IMR-90 (cell line): ENCODE results near the gene SIGLEC14. TPM values are rescaled to one million over a fixed set of nuclear protein-coding genes. Genes with fewer than 3 reads are reported as not detected.

Source experiments
- ATAC-seq: fragments of 200-7000 bp; cut with Tn5 transposase; 2 replicates; pipeline ENCODE4 v1.9.1; 2020; ENCODE audit warnings: low read depth, mild to moderate bottlenecking, moderate library complexity
- BruUV-seq: library from RNA; stranded (reverse); fragments of 400-500 nt; replicated peaks from 2 replicates; lab custom pipeline; 2021; lab: Mats Ljungman, UMichigan
- CTCF ChIA-PET: fragments of 300-600 bp; formaldehyde crosslinking; extraction: SDS; loops from one replicate; lab custom pipeline; 2021; ENCODE audit warnings: antibody characterized with exemption; lab: Yijun Ruan, JAX
- POLR2A ChIA-PET: fragments of 300-600 bp; sonication (Branson Sonifier 250); formaldehyde crosslinking; loops from one replicate; lab custom pipeline; 2022; ENCODE audit warnings: antibody characterized with exemption; ENCODE audit not compliant: unreplicated experiment; lab: Charles Lee
- DNase-seq: peaks from one replicate; pipeline ENCODE4 v3.0.0; 2013
- H2AFZ ChIP-seq: replicated peaks from 2 replicates; pipeline ENCODE3; 2013; ENCODE audit warnings: low read length, mild to moderate bottlenecking; ENCODE audit not compliant: poor library complexity
- H2AK5ac ChIP-seq: 2 replicates; pipeline ENCODE4 v1.6.1; 2013; ENCODE audit warnings: low read depth, low read length, inconsistent platforms
- H2AK9ac ChIP-seq: replicated peaks from 2 replicates; pipeline ENCODE3; 2013; ENCODE audit warnings: mild to moderate bottlenecking, low read depth, low read length, moderate library complexity; ENCODE audit not compliant: poor library complexity
- H2BK120ac ChIP-seq: 2 replicates; pipeline ENCODE4 v1.6.1; 2013; ENCODE audit warnings: low read depth, low read length, inconsistent platforms
- H2BK15ac ChIP-seq: 3 replicates; pipeline ENCODE4 v1.6.1; 2013; ENCODE audit warnings: low read depth, low read length, inconsistent platforms
- H2BK20ac ChIP-seq: 2 replicates; pipeline ENCODE4 v1.6.1; 2013; ENCODE audit warnings: low read depth, mild to moderate bottlenecking, inconsistent platforms, low read length, moderate library complexity
- H2BK5ac ChIP-seq: 2 replicates; pipeline ENCODE4 v1.6.1; 2013; ENCODE audit warnings: mild to moderate bottlenecking, low read depth, low read length, inconsistent platforms; ENCODE audit not compliant: poor library complexity, severe bottlenecking
- H3K14ac ChIP-seq: replicated peaks from 2 replicates; pipeline ENCODE4 v1.6.1; 2013; ENCODE audit warnings: low read depth, low read length, inconsistent platforms
- H3K18ac ChIP-seq: 2 replicates; pipeline ENCODE4 v1.6.1; 2013; ENCODE audit warnings: low read depth, low read length, control low read depth
- H3K23ac ChIP-seq: 2 replicates; pipeline ENCODE4 v1.6.1; 2013; ENCODE audit warnings: low read depth, low read length, inconsistent platforms
- H3K27ac ChIP-seq: 2 replicates; pipeline ENCODE4 v1.5.1; 2013; ENCODE audit warnings: mild to moderate bottlenecking, control low read depth, low read length; ENCODE audit not compliant: insufficient read depth
- H3K27me3 ChIP-seq: 2 replicates; pipeline ENCODE4 v1.6.1; 2013; ENCODE audit warnings: low read length; ENCODE audit not compliant: control insufficient read depth, insufficient read depth
- H3K36me3 ChIP-seq: 2 replicates; pipeline ENCODE4 v1.6.1; 2013; ENCODE audit warnings: low read length, mixed read lengths; ENCODE audit not compliant: control insufficient read depth, insufficient read depth
- H3K4ac ChIP-seq: 2 replicates; pipeline ENCODE4 v1.6.1; 2013; ENCODE audit warnings: low read depth, low read length, inconsistent platforms
- H3K4me1 ChIP-seq: 2 replicates; pipeline ENCODE4 v1.6.1; 2013; ENCODE audit warnings: low read length, mixed read lengths; ENCODE audit not compliant: control insufficient read depth, insufficient read depth
- H3K4me2 ChIP-seq: 2 replicates; pipeline ENCODE4 v1.6.1; 2013; ENCODE audit warnings: low read depth, mild to moderate bottlenecking, control low read depth, low read length, moderate library complexity
- H3K4me3 ChIP-seq: 2 replicates; pipeline ENCODE4 v1.5.1; 2013; ENCODE audit warnings: low read depth, mild to moderate bottlenecking, control low read depth, low read length, moderate library complexity; ENCODE audit not compliant: insufficient read depth
- H3K56ac ChIP-seq: 2 replicates; pipeline ENCODE4 v1.6.1; 2013; ENCODE audit warnings: low read length, inconsistent platforms; ENCODE audit not compliant: insufficient read depth; ENCODE audit errors: extremely low read depth
- H3K79me1 ChIP-seq, 2 experiments: 2 replicates each; pipeline ENCODE4 v1.6.1; 2013; ENCODE audit warnings: low read length in 2 of 2, inconsistent platforms in 1 of 2, low read depth in 1 of 2
- H3K9ac ChIP-seq: 2 replicates; pipeline ENCODE4 v1.6.1; 2013; ENCODE audit warnings: low read depth, low read length, control low read depth
- H3K9me1 ChIP-seq: 2 replicates; pipeline ENCODE4 v1.6.1; 2013; ENCODE audit warnings: low read length, inconsistent platforms; ENCODE audit not compliant: insufficient read depth
- H3K9me3 ChIP-seq: 2 replicates; pipeline ENCODE4 v1.6.1; 2013; ENCODE audit warnings: low read length; ENCODE audit not compliant: control insufficient read depth, insufficient read depth
- H4K20me1 ChIP-seq: 2 replicates; pipeline ENCODE4 v1.6.1; 2013; ENCODE audit warnings: low read length, inconsistent platforms; ENCODE audit not compliant: insufficient read depth
- H4K5ac ChIP-seq: 2 replicates; pipeline ENCODE4 v1.6.1; 2013; ENCODE audit warnings: mild to moderate bottlenecking, low read depth, low read length, control low read depth
- H4K8ac ChIP-seq, 2 experiments: 2 replicates each; pipeline ENCODE4 v1.6.1; 2013; ENCODE audit warnings: low read depth in 2 of 2, low read length in 2 of 2, control low read depth in 1 of 2, inconsistent platforms in 1 of 2
- H4K91ac ChIP-seq: 2 replicates; pipeline ENCODE4 v1.6.1; 2013; ENCODE audit warnings: low read depth, low read length, inconsistent platforms; ENCODE audit not compliant: insufficient read depth
- CEBPB ChIP-seq: IDR thresholded peaks from 2 replicates; pipeline ENCODE4 v1.6.1; 2012; ENCODE audit warnings: low read depth, low read length, improper control_type of control experiment
- CTCF ChIP-seq: conservative IDR thresholded peaks from 2 replicates; pipeline ENCODE4 v1.5.1; 2012; ENCODE audit warnings: mild to moderate bottlenecking, low read depth, low read length, improper control_type of control experiment
- WGBS, 2 experiments: methylation state at CpG; one replicate each; pipeline versions ENCODE4 v1.1.5 to v1.1.7; 2013; ENCODE audit warnings: missing lambda C conversion rate in 2 of 2; ENCODE audit not compliant: insufficient read length in 1 of 2; ENCODE audit errors: extremely low coverage in 2 of 2; 5-methylcytosine and 5-hydroxymethylcytosine counted together
- dilution Hi-C: fragments of 300-500 bp; cut with HindIII; formaldehyde crosslinking; loops from one replicate; pipeline ENCODE4 v1.14.3; 2018; ENCODE audit warnings: low sequenced_read_pairs; ENCODE audit not compliant: unreplicated experiment
- in situ Hi-C: fragments of 300-500 bp; cut with MboI; formaldehyde crosslinking; loops from 3 replicates; pipeline ENCODE4 v1.14.3; 2019; ENCODE audit warnings: low sequenced_read_pairs, inconsistent platforms, mixed read lengths
- intact Hi-C: fragments of 100-400 bp; cut with micrococcal nuclease; formaldehyde crosslinking; loops from 2 replicates; pipeline ENCODE4 v1.10.0; 2022
- polyA plus RNA-seq, 3 experiments: library from polyadenylated mRNA; depleted of rRNA; stranded (reverse); fragments of >200 nt; gene quantifications; 2 replicates each; pipeline ENCODE4 v1.2.3, GENCODE V29; 2012; ENCODE audit warnings: low replicate concordance in 1 of 3
- total RNA-seq: library from RNA; depleted of rRNA; stranded (reverse); fragments of >200 nt; gene quantifications from 2 replicates; pipeline ENCODE4 v1.2.3, GENCODE V29; 2012

The SIGLEC14 gene
- total and polyA plus RNA-seq, 2 of the 4 experiments (the other 2 are of a cell fraction) = not detected

- Histone ChIP-seq H4K5ac (no peak overlapping the region), H3K14ac (no peak overlapping the region), H2BK20ac (no peak overlapping the region), H3K9ac (no peak overlapping the region), H3K4me1 (peaks cover 3% of the 10 kb centered on the region; the same call in 1 of the 2 replicates), H3K27ac (no peak overlapping the region), H2AK5ac (no peak overlapping the region), H3K4me2 (no peak overlapping the region), H4K91ac (no peak overlapping the region), H3K9me1 (peaks cover 6% of the 10 kb centered on the region), H3K36me3 (no peaks in the 10 kb centered on the region), H3K4me3 (no peak overlapping the region), H3K9me3 (no peaks in the 10 kb centered on the region), H3K23ac (0 out of 2 replicates have a peak overlapping the region, but pooled peaks have one; percentile 12), H3K56ac (no peak overlapping the region), H4K20me1 (no peaks in the 10 kb centered on the region), H4K8ac (peak overlapping the region in 1 of 2 experiments; percentile 78; a peak in 1 of 4 replicates), H2BK15ac (no peak overlapping the region), H2BK120ac (no peak overlapping the region), H2BK5ac (no peak overlapping the region), H3K27me3 (peaks cover under 1% of the 10 kb centered on the region), H3K18ac (no peak overlapping the region), H3K79me1 (0 out of 4 replicates have a peak, but pooled peaks cover 0 to 4% of the 10 kb centered on the region in 2 experiments), H3K4ac (no peak overlapping the region), H2AFZ (peak overlapping the region; percentile 99), H2AK9ac (no peak overlapping the region)
- no peak for ATAC-seq
- no peak for DNase-seq
- CTCF ChIA-PET = no interaction called here
- in situ Hi-C loops (no loop called here), intact Hi-C loops (no loop called here), dilution Hi-C loops (no loop called here)
- no TSS peak for BruUV-seq
- 76% methylated on average over 7 of the region's 8 CpGs; no CpG with 5 or more reads in 1 of the 2 experiments for WGBS, 2 experiments
- no peak for TF ChIP-seq CTCF
- TF ChIP-seq CEBPB = peak; percentile 82
- POLR2A ChIA-PET = no interaction called here
These were observed 51.1 kb downstream of the SIGLEC14 start for GRCh38 chr19:51595190-51596175.
